Fibroblast of peridontal ligament (primary cell): Measurements from ENCODE around the gene MAN2A2.

Experiments used
- DNase-seq: peaks from one replicate; pipeline ENCODE4 v3.0.0-alpha.2; 2010; ENCODE audit errors: extremely low read depth

MAN2A2 gene

DNA sequence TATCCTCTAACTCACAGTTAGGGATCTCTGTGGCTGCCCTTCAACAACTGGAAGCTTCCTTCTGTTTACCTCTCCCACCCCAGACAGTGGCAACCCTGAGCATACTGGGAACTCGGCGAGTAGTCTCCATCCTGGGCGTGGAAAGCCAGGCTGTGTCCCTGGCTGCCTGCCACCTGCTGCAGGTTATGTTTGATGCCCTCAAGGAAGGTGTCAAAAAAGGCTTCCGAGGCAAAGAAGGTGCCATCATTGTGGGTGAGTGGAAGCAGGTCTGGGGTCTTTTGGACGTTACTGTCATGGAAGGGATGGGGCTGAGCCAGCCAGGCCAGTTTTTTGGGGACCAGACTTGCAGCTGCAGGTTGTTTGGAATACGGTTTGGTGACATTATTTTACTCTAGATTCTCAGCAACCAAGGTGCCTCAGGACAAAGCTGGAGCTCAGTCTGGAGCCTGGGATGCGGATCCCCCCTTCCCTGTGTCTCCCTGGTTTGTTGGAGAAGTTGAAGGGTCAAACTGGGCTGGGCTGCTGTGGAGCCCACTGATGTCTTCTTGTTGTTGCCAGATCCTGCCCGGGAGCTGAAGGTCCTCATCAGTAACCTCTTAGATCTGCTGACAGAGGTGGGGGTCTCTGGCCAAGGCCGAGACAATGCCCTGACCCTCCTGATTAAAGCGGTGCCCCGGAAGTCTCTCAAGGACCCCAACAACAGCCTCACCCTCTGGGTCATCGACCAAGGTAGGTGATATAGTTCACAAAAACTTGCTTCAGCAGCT lies 39.4 kb downstream of the MAN2A2 start:
- no peak for DNase-seq

DNA sequence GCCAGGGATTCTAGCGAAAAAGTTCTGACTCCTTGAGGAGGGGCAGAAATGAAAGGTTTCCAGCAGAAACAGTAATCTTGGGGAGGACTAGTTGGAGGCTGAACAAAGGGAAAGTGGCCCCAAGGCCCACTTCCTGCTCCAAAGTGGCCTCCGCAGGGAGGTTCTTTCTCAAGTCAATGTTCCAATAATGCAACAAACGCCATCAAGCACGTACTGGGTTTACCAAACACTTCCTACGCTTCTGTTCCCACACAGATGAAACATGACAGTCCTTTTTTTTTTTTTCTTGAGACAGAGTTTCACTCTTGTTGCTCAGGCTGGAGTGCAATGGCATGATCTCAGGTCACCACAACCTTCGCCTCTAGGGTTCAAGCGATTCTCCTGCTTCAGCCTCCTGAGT lies 42.0 kb downstream of the MAN2A2 start:
- no peak for DNase-seq

GRCh38 chr15:90946538-90946937 lies 43.4 kb downstream of the MAN2A2 start:
- DNase-seq, result no peak

DNA sequence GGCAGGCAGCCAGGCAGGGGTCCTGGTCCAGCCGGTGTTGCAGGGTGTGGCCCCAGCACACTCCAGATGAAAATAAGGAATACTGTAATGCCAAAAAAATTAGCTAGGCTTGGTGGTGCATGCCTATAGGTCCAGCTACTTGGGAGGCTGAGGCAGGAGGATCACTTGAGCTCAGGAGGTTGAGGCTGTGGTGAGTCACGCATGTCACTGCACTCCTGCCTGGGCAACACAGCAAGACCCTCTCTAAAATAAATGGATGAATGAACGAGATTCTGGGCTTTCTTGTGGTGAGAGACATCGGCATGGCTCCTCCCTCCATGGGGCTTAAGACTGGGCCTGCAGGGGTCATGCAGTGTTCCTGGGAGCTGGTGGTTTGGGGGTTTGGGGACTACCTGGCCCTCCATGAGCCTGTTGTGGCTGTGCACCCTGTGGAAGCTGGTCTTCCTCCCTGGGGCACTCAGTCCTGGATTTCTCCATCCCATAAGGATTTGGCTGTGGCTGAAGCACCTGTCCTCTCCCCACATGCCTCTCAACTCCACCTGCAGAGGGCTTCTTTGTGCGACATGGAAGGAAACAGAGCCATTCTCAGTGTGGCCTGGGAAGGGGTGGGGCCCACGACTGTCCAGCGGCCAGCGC lies 44.0 kb downstream of the MAN2A2 start:
- DNase-seq, result no peak

GRCh38 chr15:90947577-90948357 lies 44.7 kb downstream of the MAN2A2 start:
- DNase-seq, result no peak

DNA sequence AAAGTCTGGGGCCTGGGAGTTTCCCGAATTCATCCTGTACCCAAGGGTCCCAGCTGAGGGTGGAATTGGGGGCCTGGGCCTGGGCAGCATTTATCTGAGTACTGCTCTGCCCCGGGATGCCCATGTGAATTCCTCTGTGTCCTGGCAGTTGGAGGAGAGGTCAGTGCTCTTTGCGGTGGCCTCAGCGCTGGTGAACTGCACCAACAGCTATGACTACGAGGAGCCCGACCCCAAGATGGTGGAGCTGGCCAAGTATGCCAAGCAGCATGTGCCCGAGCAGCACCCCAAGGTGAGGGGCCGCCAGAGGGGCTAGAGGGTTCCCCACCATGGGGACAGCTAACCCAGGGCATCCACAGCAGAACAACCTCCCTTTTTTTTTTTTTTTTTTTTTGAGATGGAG lies 45.4 kb downstream of the MAN2A2 start:
- no peak for DNase-seq

DNA sequence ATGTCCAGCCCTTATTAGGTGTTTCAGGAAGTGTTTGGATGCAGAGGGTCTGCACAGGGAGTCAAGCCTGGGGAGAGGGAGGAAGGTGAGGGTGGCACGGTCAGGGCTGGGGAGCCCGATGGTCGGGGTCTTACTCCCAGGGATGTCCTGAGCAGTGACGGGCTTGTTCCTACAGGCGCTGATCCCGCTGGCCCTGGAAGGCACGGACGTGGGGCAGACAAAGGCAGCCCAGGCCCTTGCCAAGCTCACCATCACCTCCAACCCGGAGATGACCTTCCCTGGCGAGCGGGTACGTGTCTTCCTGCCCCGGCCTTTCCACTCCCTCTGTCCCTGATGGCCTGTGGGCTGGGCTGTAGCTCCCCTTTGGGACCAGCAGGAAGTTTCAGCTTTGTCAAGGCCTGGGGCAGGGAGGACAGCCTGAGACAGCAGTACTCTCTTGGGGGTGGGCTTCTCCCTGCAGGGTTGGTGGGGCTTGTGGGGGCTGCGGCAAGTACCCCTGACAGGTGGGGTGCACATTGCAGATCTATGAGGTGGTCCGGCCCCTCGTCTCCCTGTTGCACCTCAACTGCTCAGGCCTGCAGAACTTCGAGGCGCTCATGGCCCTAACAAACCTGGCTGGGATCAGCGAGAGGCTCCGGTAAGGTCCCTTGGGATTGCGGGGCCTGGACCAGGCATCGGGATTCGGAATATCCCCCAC lies 47.0 kb downstream of the MAN2A2 start:
- DNase-seq, result no peak

DNA sequence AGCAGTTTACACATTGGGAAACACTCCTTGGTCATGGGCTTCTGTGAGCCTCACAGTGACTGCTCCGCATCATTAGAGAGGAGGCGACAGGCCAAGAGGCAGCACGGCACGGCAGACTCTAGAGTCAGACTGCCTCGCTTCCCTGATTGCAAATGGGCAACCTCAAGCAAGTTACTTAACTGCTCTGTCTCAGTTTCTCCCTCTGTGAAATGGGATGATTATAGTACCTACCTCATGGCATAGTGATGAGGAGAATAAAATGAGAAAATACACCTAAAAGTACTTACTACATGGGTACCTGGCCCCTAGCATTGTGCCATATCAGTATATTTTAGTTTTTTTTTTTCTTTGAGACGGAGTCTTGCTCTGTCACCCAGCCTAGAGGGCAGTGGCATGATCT lies 47.6 kb downstream of the MAN2A2 start:
- DNase-seq, result no peak

DNA sequence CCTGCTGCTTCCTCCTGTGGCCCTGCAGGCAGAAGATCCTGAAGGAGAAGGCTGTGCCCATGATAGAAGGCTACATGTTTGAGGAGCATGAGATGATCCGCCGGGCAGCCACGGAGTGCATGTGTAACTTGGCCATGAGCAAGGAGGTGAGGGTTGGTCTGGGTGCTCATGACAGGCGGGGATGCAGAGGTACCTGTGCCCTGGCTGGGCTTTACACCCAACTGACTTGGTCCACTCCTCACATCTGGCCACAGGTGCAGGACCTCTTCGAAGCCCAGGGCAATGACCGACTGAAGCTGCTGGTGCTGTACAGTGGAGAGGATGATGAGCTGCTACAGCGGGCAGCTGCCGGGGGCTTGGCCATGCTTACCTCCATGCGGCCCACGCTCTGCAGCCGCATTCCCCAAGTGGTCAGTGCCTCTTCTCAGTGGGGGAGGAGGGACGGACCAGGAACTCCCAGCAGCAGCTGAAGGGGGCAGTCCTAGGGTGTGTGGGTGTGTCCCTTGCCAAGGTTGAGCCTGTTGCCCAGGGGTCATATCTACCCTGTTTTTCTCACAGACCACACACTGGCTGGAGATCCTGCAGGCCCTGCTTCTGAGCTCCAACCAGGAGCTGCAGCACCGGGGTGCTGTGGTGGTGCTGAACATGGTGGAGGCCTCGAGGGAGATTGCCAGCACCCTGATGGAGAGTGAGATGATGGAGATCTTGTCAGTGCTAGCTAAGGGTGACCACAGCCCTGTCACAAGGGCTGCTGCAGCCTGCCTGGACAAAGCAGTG lies 50.0 kb downstream of the MAN2A2 start:
- no peak for DNase-seq

DNA sequence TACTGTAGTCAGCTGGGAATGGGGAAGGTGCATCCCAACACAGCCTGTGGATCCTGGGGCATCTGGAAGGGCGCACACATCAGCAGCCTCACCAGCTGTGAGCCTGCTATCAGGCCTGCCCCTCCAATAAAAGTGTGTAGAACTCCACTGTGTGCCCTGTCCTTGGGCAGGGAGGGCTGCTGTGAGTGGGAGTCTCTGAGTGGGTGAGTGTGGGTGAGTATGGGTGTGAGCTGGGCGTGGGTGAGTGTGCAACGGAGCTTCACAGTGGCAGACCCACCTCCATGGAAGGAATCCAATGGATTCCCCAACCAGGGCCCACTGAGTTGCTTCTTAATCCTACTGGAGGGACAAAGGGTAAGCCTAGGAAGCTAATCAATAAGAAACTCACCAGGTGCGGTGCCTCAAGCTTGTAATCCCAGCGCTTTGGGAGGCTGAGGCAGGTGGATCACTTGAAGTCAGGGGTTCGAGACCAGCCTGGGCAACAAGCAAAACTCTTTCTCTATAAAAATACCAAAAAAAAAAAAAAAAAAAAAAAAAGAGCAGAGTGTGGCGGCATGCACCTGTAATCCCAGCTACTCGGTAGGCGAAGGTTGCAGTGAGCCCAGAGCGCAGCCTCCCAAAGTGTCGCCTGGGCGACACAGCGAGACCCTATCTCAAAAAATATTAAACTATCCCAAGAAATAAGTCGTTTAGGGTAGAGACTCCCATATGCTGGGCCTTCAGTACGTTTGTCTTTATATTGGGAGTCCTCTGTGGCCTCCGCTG lies 51.0 kb downstream of the MAN2A2 start:
- DNase-seq, result no peak

DNA sequence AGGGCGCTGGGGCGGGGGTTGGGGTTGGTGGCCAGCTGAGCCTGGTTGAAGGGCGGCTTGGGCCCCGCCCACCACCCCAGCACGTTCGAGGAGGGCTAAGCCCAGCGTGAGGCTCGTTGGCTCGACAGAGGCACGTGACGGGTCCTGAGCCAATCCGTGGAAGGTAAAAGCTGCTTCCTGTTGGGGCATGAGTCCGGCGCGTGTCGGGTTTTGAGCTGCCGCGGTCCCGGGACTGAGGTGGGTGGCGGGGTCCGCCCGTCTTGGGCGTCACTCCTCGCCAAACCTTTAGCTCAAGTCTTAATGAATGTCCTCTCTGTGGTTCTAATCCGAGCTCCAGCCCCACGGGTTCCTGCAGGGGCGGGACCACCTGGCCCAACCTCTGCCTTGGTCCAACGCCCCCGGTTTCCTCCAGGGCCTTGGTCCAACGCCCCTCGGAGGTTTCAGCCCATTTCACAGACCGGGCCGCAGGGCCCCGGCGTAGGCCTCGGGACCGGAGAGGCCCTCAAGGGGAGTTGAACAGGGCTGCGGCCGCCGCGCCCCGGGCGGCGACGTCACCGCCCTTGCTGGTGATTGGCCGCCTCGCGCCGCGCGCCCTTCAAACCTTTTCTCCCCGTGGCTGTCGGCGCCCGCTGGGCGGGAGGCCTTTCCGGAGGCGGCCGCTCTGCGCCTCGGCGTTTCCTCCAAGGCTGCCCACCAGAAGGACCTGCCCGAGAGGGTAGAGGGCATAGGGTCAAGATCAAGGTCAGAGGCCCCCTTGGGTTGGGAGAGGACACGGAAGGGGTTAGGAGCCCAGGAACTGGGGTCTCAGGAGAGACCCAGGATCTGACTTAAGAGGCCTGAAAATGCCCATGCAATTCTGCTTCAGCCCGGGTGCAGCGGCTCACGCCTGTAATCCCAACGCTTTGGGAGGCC lies 51.9 kb downstream of the MAN2A2 start, which contains the start of gene RCCD1:
Gene RCCD1, plus strand, starts transcription at position 173 of the 912 bp plus-strand sequence. CDS start 1,851 bp downstream, outside the sequence.
- peak; percentile 92 for DNase-seq

GRCh38 chr15:90955624-90956273 lies 52.6 kb downstream of the MAN2A2 start:
- DNase-seq, result no peak

DNA sequence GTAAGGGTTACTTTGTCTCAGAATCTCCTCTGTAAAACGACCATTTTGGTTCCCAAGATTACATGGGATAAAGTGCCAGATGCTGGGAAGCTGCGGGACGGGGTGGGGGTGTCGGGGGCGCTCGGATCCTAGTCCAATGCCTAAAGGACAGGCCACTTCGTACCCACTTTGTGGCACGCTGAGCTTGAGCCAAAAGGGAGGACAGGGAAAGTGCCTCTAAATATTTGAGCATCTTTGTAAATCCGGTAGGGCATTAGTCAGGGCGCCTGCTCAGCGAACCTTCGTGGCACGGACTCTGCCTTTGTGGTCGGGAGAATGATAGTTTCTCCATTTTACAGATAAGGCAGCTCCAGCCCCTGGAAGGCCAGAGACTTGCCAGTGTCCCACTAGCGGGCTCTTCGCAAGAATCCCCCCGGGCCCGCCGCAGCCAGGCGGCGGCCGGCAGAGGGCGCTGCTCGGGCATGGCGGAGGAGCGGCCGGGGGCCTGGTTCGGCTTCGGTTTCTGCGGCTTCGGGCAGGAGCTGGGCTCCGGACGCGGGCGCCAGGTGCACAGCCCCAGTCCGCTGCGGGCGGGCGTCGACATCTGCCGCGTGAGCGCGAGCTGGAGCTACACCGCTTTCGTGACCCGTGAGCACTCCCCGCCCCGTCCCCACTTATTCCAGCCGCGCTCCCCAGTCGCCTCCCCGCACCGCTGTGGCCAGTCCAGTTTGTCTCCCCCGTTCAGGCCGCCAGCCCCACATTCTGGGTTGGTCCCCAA lies 53.4 kb downstream of the MAN2A2 start:
- DNase-seq, result peak; percentile 64

- DNase-seq, result peak; percentile 42
Measured at GRCh38 chr15:90957031-90957790, 54.1 kb downstream of the MAN2A2 start.

GRCh38 chr15:90957791-90958190 lies 54.7 kb downstream of the MAN2A2 start:
- no peak for DNase-seq

DNA sequence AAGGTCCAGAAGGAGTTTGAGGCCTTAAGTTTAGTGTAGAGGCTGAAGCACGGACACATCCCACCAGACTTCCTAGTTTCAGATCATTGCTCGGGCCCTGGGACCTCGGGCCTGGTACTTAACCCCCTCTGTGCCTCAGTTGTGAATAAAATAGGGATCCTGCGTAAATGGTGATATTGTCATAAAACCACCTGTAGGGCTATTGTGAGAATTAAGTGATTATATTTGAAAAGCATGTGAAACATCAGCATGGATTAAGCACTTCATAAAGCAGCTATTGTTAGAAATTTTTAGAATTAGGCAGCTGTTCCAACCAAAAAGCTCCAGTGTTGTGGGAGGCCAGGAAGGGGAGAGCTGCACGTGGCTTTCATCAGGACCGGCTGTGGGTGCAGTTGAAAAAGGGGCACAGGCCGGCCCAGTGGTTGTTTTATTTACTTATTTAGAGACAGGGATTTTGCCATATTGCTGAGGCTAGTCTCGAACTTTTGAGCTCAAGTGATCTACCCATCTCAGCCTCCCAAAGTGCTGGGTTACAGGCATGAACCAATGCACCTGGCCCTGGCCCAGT lies 56.0 kb downstream of the MAN2A2 start:
- DNase-seq, result no peak

- peak; percentile 76 for DNase-seq
Measured at GRCh38 chr15:90959894-90960293, 56.8 kb downstream of the MAN2A2 start.
